IMR-90 (cell line): ENCODE results near the gene DOCK1. TPM values are rescaled to one million over a fixed set of nuclear protein-coding genes. Genes with fewer than 3 reads are reported as not detected.

Source experiments
- ATAC-seq: fragments of 200-7000 bp; cut with Tn5 transposase; 2 replicates; pipeline ENCODE4 v1.9.1; 2020; ENCODE audit warnings: low read depth, mild to moderate bottlenecking, moderate library complexity
- BruUV-seq: library from RNA; stranded (reverse); fragments of 400-500 nt; replicated peaks from 2 replicates; lab custom pipeline; 2021; lab: Mats Ljungman, UMichigan
- CTCF ChIA-PET: fragments of 300-600 bp; formaldehyde crosslinking; extraction: SDS; loops from one replicate; lab custom pipeline; 2021; ENCODE audit warnings: antibody characterized with exemption; lab: Yijun Ruan, JAX
- POLR2A ChIA-PET: fragments of 300-600 bp; sonication (Branson Sonifier 250); formaldehyde crosslinking; loops from one replicate; lab custom pipeline; 2022; ENCODE audit warnings: antibody characterized with exemption; ENCODE audit not compliant: unreplicated experiment; lab: Charles Lee
- DNase-seq: peaks from one replicate; pipeline ENCODE4 v3.0.0; 2013
- H2AFZ ChIP-seq: replicated peaks from 2 replicates; pipeline ENCODE3; 2013; ENCODE audit warnings: low read length, mild to moderate bottlenecking; ENCODE audit not compliant: poor library complexity
- H2AK5ac ChIP-seq: 2 replicates; pipeline ENCODE4 v1.6.1; 2013; ENCODE audit warnings: low read depth, low read length, inconsistent platforms
- H2AK9ac ChIP-seq: replicated peaks from 2 replicates; pipeline ENCODE3; 2013; ENCODE audit warnings: mild to moderate bottlenecking, low read depth, low read length, moderate library complexity; ENCODE audit not compliant: poor library complexity
- H2BK120ac ChIP-seq: 2 replicates; pipeline ENCODE4 v1.6.1; 2013; ENCODE audit warnings: low read depth, low read length, inconsistent platforms
- H2BK15ac ChIP-seq: 3 replicates; pipeline ENCODE4 v1.6.1; 2013; ENCODE audit warnings: low read depth, low read length, inconsistent platforms
- H2BK20ac ChIP-seq: 2 replicates; pipeline ENCODE4 v1.6.1; 2013; ENCODE audit warnings: low read depth, mild to moderate bottlenecking, inconsistent platforms, low read length, moderate library complexity
- H2BK5ac ChIP-seq: 2 replicates; pipeline ENCODE4 v1.6.1; 2013; ENCODE audit warnings: mild to moderate bottlenecking, low read depth, low read length, inconsistent platforms; ENCODE audit not compliant: poor library complexity, severe bottlenecking
- H3K14ac ChIP-seq: replicated peaks from 2 replicates; pipeline ENCODE4 v1.6.1; 2013; ENCODE audit warnings: low read depth, low read length, inconsistent platforms
- H3K18ac ChIP-seq: 2 replicates; pipeline ENCODE4 v1.6.1; 2013; ENCODE audit warnings: low read depth, low read length, control low read depth
- H3K23ac ChIP-seq: 2 replicates; pipeline ENCODE4 v1.6.1; 2013; ENCODE audit warnings: low read depth, low read length, inconsistent platforms
- H3K27ac ChIP-seq: 2 replicates; pipeline ENCODE4 v1.5.1; 2013; ENCODE audit warnings: mild to moderate bottlenecking, control low read depth, low read length; ENCODE audit not compliant: insufficient read depth
- H3K27me3 ChIP-seq: 2 replicates; pipeline ENCODE4 v1.6.1; 2013; ENCODE audit warnings: low read length; ENCODE audit not compliant: control insufficient read depth, insufficient read depth
- H3K36me3 ChIP-seq: 2 replicates; pipeline ENCODE4 v1.6.1; 2013; ENCODE audit warnings: low read length, mixed read lengths; ENCODE audit not compliant: control insufficient read depth, insufficient read depth
- H3K4ac ChIP-seq: 2 replicates; pipeline ENCODE4 v1.6.1; 2013; ENCODE audit warnings: low read depth, low read length, inconsistent platforms
- H3K4me1 ChIP-seq: 2 replicates; pipeline ENCODE4 v1.6.1; 2013; ENCODE audit warnings: low read length, mixed read lengths; ENCODE audit not compliant: control insufficient read depth, insufficient read depth
- H3K4me2 ChIP-seq: 2 replicates; pipeline ENCODE4 v1.6.1; 2013; ENCODE audit warnings: low read depth, mild to moderate bottlenecking, control low read depth, low read length, moderate library complexity
- H3K4me3 ChIP-seq: 2 replicates; pipeline ENCODE4 v1.5.1; 2013; ENCODE audit warnings: low read depth, mild to moderate bottlenecking, control low read depth, low read length, moderate library complexity; ENCODE audit not compliant: insufficient read depth
- H3K56ac ChIP-seq: 2 replicates; pipeline ENCODE4 v1.6.1; 2013; ENCODE audit warnings: low read length, inconsistent platforms; ENCODE audit not compliant: insufficient read depth; ENCODE audit errors: extremely low read depth
- H3K79me1 ChIP-seq, 2 experiments: 2 replicates each; pipeline ENCODE4 v1.6.1; 2013; ENCODE audit warnings: low read length in 2 of 2, inconsistent platforms in 1 of 2, low read depth in 1 of 2
- H3K9ac ChIP-seq: 2 replicates; pipeline ENCODE4 v1.6.1; 2013; ENCODE audit warnings: low read depth, low read length, control low read depth
- H3K9me1 ChIP-seq: 2 replicates; pipeline ENCODE4 v1.6.1; 2013; ENCODE audit warnings: low read length, inconsistent platforms; ENCODE audit not compliant: insufficient read depth
- H3K9me3 ChIP-seq: 2 replicates; pipeline ENCODE4 v1.6.1; 2013; ENCODE audit warnings: low read length; ENCODE audit not compliant: control insufficient read depth, insufficient read depth
- H4K20me1 ChIP-seq: 2 replicates; pipeline ENCODE4 v1.6.1; 2013; ENCODE audit warnings: low read length, inconsistent platforms; ENCODE audit not compliant: insufficient read depth
- H4K5ac ChIP-seq: 2 replicates; pipeline ENCODE4 v1.6.1; 2013; ENCODE audit warnings: mild to moderate bottlenecking, low read depth, low read length, control low read depth
- H4K8ac ChIP-seq, 2 experiments: 2 replicates each; pipeline ENCODE4 v1.6.1; 2013; ENCODE audit warnings: low read depth in 2 of 2, low read length in 2 of 2, control low read depth in 1 of 2, inconsistent platforms in 1 of 2
- H4K91ac ChIP-seq: 2 replicates; pipeline ENCODE4 v1.6.1; 2013; ENCODE audit warnings: low read depth, low read length, inconsistent platforms; ENCODE audit not compliant: insufficient read depth
- BHLHE40 ChIP-seq: fragments of 150-350 bp; IDR thresholded peaks from 2 replicates; pipeline ENCODE4 v1.6.1; 2016; ENCODE audit warnings: mild to moderate bottlenecking, low read depth, low read length
- CEBPB ChIP-seq: IDR thresholded peaks from 2 replicates; pipeline ENCODE4 v1.6.1; 2012; ENCODE audit warnings: low read depth, low read length, improper control_type of control experiment
- CHD1 ChIP-seq: IDR thresholded peaks from 2 replicates; pipeline ENCODE4 v1.6.1; 2012; ENCODE audit warnings: low read depth, low read length, improper control_type of control experiment
- FOS ChIP-seq: fragments of 150-350 bp; IDR thresholded peaks from 2 replicates; pipeline ENCODE4 v1.6.1; 2016; ENCODE audit warnings: low read depth, low read length
- MAFK ChIP-seq: IDR thresholded peaks from 2 replicates; pipeline ENCODE4 v1.6.1; 2012; ENCODE audit warnings: low read depth, low read length, improper control_type of control experiment
- MAZ ChIP-seq: IDR thresholded peaks from 2 replicates; pipeline ENCODE4 v1.6.1; 2012; ENCODE audit warnings: low read depth, mild to moderate bottlenecking, low read length, improper control_type of control experiment, moderate library complexity, borderline replicate concordance
- MXI1 ChIP-seq: IDR thresholded peaks from 2 replicates; pipeline ENCODE4 v1.6.1; 2012; ENCODE audit warnings: low read depth, mild to moderate bottlenecking, low read length, moderate library complexity, borderline replicate concordance
- NFE2L2 ChIP-seq: fragments of 150-350 bp; IDR thresholded peaks from 2 replicates; pipeline ENCODE4 v1.6.1; 2016; ENCODE audit warnings: low read depth, mild to moderate bottlenecking, low read length
- POLR2A ChIP-seq: IDR thresholded peaks from 2 replicates; pipeline ENCODE4 v1.6.1; 2012; ENCODE audit warnings: mild to moderate bottlenecking, low read depth, low read length
- RCOR1 ChIP-seq: IDR thresholded peaks from 2 replicates; pipeline ENCODE4 v1.6.1; 2012; ENCODE audit warnings: mild to moderate bottlenecking, low read length, improper control_type of control experiment; ENCODE audit not compliant: insufficient replicate concordance
- RFX5 ChIP-seq: IDR thresholded peaks from 2 replicates; pipeline ENCODE4 v1.8.0; 2012; ENCODE audit warnings: low read depth, mild to moderate bottlenecking, low read length, moderate library complexity
- SMC3 ChIP-seq: fragments of 150-350 bp; IDR thresholded peaks from 2 replicates; pipeline ENCODE4 v1.6.1; 2016; ENCODE audit warnings: low read depth, mild to moderate bottlenecking, antibody characterized with exemption, low read length, moderate library complexity
- USF2 ChIP-seq: fragments of 150-350 bp; IDR thresholded peaks from 2 replicates; pipeline ENCODE4 v1.6.1; 2017; ENCODE audit warnings: mild to moderate bottlenecking, antibody characterized with exemption, low read length, low read depth
- WGBS, 2 experiments: methylation state at CpG; one replicate each; pipeline versions ENCODE4 v1.1.5 to v1.1.7; 2013; ENCODE audit warnings: missing lambda C conversion rate in 2 of 2; ENCODE audit not compliant: insufficient read length in 1 of 2; ENCODE audit errors: extremely low coverage in 2 of 2; 5-methylcytosine and 5-hydroxymethylcytosine counted together
- dilution Hi-C: fragments of 300-500 bp; cut with HindIII; formaldehyde crosslinking; loops from one replicate; pipeline ENCODE4 v1.14.3; 2018; ENCODE audit warnings: low sequenced_read_pairs; ENCODE audit not compliant: unreplicated experiment
- in situ Hi-C: fragments of 300-500 bp; cut with MboI; formaldehyde crosslinking; loops from 3 replicates; pipeline ENCODE4 v1.14.3; 2019; ENCODE audit warnings: low sequenced_read_pairs, inconsistent platforms, mixed read lengths
- intact Hi-C: fragments of 100-400 bp; cut with micrococcal nuclease; formaldehyde crosslinking; loops from 2 replicates; pipeline ENCODE4 v1.10.0; 2022
- polyA plus RNA-seq, 3 experiments: library from polyadenylated mRNA; depleted of rRNA; stranded (reverse); fragments of >200 nt; gene quantifications; 2 replicates each; pipeline ENCODE4 v1.2.3, GENCODE V29; 2012; ENCODE audit warnings: low replicate concordance in 1 of 3
- total RNA-seq: library from RNA; depleted of rRNA; stranded (reverse); fragments of >200 nt; gene quantifications from 2 replicates; pipeline ENCODE4 v1.2.3, GENCODE V29; 2012
- TF ChIP-seq, protein P1 (sequence below): fragments of 150-350 bp; IDR thresholded peaks from 2 replicates; pipeline ENCODE4 v1.6.1; 2016; ENCODE audit warnings: low read depth, mild to moderate bottlenecking, low read length, moderate library complexity, borderline replicate concordance
- TF ChIP-seq, protein P2 (sequence below): conservative IDR thresholded peaks from 2 replicates; pipeline ENCODE4 v1.5.1; 2012; ENCODE audit warnings: mild to moderate bottlenecking, low read depth, low read length, improper control_type of control experiment

The DOCK1 gene
- total and polyA plus RNA-seq, 2 of the 4 experiments (the other 2 are of a cell fraction) = 28.2 to 71.0 TPM

DNA sequence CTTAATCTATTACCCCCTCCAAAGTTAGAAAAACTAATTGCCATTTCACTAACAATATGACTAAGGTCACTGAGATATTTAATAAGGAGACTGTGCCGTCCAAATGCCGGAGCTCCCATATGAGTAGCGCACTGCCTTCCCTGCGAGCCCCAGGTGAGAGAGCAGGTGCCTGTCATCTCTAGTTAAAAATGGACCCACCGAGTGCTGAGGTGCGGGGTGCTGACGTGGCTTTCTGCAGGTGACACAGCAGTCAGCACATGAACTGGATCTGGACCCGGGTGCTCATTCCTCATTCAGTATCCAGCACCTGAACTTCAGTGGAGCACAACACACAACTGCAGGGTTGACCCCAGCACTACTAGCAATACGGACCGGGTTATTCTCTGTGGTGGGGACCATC lies 505.8 kb downstream of the DOCK1 start:
- Histone ChIP-seq H2BK120ac (no peak overlapping the region), H3K79me1 (peaks cover 0 to under 1% of the 10 kb centered on the region in 2 experiments; a peak in 1 of 4 replicates), H4K8ac (no peak overlapping the region), H3K18ac (no peak overlapping the region), H4K5ac (no peak overlapping the region), H3K4me2 (no peak overlapping the region), H3K14ac (no peak overlapping the region), H3K56ac (no peak overlapping the region), H3K27me3 (no peaks in the 10 kb centered on the region), H2AK5ac (no peak overlapping the region), H3K4me3 (no peak overlapping the region), H2AK9ac (no peak overlapping the region), H3K4ac (no peak overlapping the region), H3K23ac (no peak overlapping the region), H3K9me3 (no peaks in the 10 kb centered on the region), H2BK15ac (no peak overlapping the region), H4K91ac (no peak overlapping the region), H2AFZ (no peak overlapping the region), H3K9ac (no peak overlapping the region), H3K4me1 (peaks cover 2% of the 10 kb centered on the region; the same call in 1 of the 2 replicates), H3K9me1 (peaks cover 7% of the 10 kb centered on the region), H3K36me3 (peaks cover 13% of the 10 kb centered on the region; the same call in 1 of the 2 replicates), H4K20me1 (no peaks in the 10 kb centered on the region), H2BK5ac (no peak overlapping the region), H3K27ac (no peak overlapping the region), H2BK20ac (no peak overlapping the region)
- in situ Hi-C loops (no loop called here), intact Hi-C loops (no loop called here), dilution Hi-C loops (no loop called here)
- WGBS, 2 experiments = 100% methylated on average over 4 of the region's 10 CpGs; no CpG with 5 or more reads in 1 of the 2 experiments
- ATAC-seq (no peak), DNase-seq (no peak)
- POLR2A ChIA-PET = no interaction called here
- no TSS peak for BruUV-seq
- no peak for TF ChIP-seq MAZ
- no peak for TF ChIP-seq FOS
- no peak for TF ChIP-seq RFX5
- TF ChIP-seq MAFK = no peak
- TF ChIP-seq POLR2A = no peak
- TF ChIP-seq CHD1 = no peak
- no peak for TF ChIP-seq SMC3
- no peak for TF ChIP-seq USF2
- TF ChIP-seq BHLHE40 = no peak
- TF ChIP-seq CEBPB = no peak
- TF ChIP-seq RCOR1 = no peak
- no peak for TF ChIP-seq MXI1
- TF ChIP-seq, protein P1, sequence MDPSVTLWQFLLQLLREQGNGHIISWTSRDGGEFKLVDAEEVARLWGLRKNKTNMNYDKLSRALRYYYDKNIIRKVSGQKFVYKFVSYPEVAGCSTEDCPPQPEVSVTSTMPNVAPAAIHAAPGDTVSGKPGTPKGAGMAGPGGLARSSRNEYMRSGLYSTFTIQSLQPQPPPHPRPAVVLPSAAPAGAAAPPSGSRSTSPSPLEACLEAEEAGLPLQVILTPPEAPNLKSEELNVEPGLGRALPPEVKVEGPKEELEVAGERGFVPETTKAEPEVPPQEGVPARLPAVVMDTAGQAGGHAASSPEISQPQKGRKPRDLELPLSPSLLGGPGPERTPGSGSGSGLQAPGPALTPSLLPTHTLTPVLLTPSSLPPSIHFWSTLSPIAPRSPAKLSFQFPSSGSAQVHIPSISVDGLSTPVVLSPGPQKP = no peak
- TF ChIP-seq, protein P2, sequence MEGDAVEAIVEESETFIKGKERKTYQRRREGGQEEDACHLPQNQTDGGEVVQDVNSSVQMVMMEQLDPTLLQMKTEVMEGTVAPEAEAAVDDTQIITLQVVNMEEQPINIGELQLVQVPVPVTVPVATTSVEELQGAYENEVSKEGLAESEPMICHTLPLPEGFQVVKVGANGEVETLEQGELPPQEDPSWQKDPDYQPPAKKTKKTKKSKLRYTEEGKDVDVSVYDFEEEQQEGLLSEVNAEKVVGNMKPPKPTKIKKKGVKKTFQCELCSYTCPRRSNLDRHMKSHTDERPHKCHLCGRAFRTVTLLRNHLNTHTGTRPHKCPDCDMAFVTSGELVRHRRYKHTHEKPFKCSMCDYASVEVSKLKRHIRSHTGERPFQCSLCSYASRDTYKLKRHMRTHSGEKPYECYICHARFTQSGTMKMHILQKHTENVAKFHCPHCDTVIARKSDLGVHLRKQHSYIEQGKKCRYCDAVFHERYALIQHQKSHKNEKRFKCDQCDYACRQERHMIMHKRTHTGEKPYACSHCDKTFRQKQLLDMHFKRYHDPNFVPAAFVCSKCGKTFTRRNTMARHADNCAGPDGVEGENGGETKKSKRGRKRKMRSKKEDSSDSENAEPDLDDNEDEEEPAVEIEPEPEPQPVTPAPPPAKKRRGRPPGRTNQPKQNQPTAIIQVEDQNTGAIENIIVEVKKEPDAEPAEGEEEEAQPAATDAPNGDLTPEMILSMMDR = no peak
- TF ChIP-seq NFE2L2 = no peak
- CTCF ChIA-PET = no interaction called here
